GM18507 (cell line): Measurements from ENCODE around the gene GPC4.

Source experiments
- DNase-seq: peaks from one replicate; pipeline ENCODE4 v3.0.0; 2011; ENCODE audit warnings: low read depth; ENCODE audit not compliant: insufficient read length; ENCODE audit errors: extremely low spot score
- FAIRE-seq: peaks from 2 replicates; lab custom pipeline; 2011; peaks lifted over from hg19 to GRCh38; lab: Jason Lieb, UNC

GPC4 gene

DNA sequence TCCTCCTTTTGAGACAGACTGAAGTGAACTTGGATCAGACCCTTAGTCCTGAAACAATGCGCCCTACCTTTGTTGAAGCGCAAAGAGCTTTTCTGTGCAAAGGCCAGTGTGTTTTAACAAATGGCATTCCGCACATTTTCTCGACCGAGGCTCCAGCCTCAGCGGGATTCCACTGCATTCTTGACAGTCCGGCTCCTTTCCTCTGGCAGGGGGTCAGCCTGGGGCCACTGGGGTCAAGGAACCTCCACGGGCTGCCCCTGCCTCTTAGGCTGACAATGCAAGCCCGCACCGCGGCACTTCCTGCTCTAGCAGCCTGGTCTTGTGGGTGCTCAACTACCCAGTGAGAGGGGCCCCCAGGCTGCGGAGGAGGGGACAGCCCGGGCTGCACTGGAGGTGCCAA is 150.0 kb downstream of the GPC4 start:
- no peak for FAIRE-seq

GRCh38 chrX:133258481-133258880 is 156.8 kb downstream of the GPC4 start:
- FAIRE-seq (no peak), DNase-seq (no peak)

More for the DNA sequence above, 150.0 kb downstream of the GPC4 start:
- DNase-seq, result no peak

DNA sequence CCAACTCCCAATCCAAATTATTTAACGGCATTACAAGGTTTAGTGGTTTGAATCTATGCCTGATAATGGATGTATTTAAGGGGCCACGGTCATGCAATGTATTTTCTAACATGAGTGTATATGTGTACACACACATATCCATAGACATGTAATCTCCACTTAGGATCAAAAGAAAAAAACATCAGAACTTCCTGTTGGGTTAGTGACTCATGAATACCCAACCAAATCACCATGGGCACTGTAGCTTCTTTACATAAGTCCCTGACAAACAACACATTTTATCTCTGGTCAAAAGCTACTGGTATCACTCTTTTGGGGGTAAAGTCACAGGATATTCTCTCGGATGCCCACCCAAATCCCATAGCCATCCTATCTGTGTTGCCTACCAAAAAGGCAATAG is 160.6 kb downstream of the GPC4 start:
- FAIRE-seq (no peak), DNase-seq (no peak)

- DNase-seq, result no peak
- no peak for FAIRE-seq
Measured at GRCh38 chrX:133251204-133251603, 164.1 kb downstream of the GPC4 start.

DNA sequence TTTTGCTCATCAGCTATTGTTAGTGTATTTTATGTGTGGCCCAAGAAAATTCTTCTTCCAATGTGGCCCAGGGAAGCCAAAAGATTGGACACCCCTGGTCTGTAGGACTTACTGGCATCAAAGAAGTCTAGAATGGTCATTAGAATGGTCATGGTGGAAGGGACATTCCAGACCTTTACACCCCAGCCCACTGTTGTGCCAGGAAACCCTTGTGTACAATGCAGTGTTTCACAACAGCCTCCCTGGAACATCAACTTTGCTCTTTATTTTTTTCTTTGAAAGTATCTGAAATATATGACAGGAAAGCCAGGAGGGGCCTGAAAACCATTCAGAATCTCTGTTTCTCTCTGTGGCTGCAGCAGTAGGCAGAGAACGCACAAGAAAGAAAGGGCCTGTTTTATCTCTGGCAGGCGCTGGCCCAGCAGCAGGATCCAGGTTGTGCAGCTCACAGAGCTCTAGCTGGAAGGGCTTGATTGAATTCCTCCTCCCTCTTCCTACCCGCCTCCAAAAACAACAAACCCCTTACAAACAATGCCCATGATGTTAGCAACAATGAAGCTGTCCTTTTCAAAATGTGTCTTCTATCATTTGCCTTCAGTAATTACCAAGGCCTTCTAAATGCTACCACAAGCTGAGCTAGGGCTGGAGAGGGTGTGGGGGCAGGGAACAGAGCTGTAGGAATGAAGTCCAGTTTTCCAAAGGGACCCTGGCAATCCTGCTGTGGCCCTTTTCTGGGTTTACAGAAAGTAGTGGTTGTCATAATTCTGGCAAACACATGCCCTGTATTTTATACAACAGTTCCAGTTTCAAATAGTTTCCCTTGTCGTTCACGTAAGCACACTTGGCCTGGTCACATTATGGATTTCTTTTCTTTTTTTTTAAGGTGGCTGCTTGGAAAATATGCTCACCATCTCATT is 164.8 kb downstream of the GPC4 start:
- FAIRE-seq, result no peak
- no peak for DNase-seq
